Large intestine (tissue), 3 donors: ENCODE measurements around the gene MAP3K12. TPM values are rescaled to one million over a fixed set of nuclear protein-coding genes. Genes with fewer than 3 reads are reported as not detected.

Experiments used
- DNase-seq, 2 donors: peaks; one replicate each; pipeline versions ENCODE4 v3.0.0 to v3.0.0-alpha.2; 2013
- H3K27ac ChIP-seq: one replicate; pipeline ENCODE4 v1.5.1; 2013; ENCODE audit warnings: low read length
- H3K27me3 ChIP-seq: 2 replicates; pipeline ENCODE4 v1.6.1; 2013; ENCODE audit warnings: low read length; ENCODE audit not compliant: control insufficient read depth, insufficient read depth
- H3K36me3 ChIP-seq: 2 replicates; pipeline ENCODE4 v1.6.1; 2013; ENCODE audit warnings: low read length; ENCODE audit not compliant: control insufficient read depth, insufficient read depth
- H3K4me1 ChIP-seq: one replicate; pipeline ENCODE4 v1.6.1; 2013; ENCODE audit warnings: low read length; ENCODE audit not compliant: control insufficient read depth, insufficient read depth
- H3K4me3 ChIP-seq: one replicate; pipeline ENCODE4 v1.5.1; 2013; ENCODE audit warnings: low read length
- H3K9me3 ChIP-seq: one replicate; pipeline ENCODE4 v1.6.1; 2013; ENCODE audit warnings: mild to moderate bottlenecking, low read depth, low read length, moderate library complexity; ENCODE audit not compliant: control insufficient read depth
- WGBS: methylation state at CpG from one replicate; pipeline ENCODE4 v1.1.5; 2013; ENCODE audit warnings: low lambda C conversion rate; ENCODE audit not compliant: insufficient coverage; 5-methylcytosine and 5-hydroxymethylcytosine counted together
- polyA plus RNA-seq: library from polyadenylated mRNA; unstranded; fragments of 120-200 nt; gene quantifications from one replicate; pipeline ENCODE4 v1.2.1, GENCODE V29; 2013

MAP3K12 gene
- polyA plus RNA-seq, 1 donor: 13.7 TPM

GRCh38 chr12:53530920-53531319 lies 31.7 kb upstream of the MAP3K12 start:
- no peak for DNase-seq
- Histone ChIP-seq H3K4me3 (no peak overlapping the region), H3K36me3 (peaks cover 70% of the 10 kb centered on the region), H3K27me3 (no peaks in the 10 kb centered on the region), H3K27ac (no peak overlapping the region), H3K4me1 (no peaks in the 10 kb centered on the region), H3K9me3 (no peaks in the 10 kb centered on the region)
- WGBS: no CpG with 5 or more reads among the region's 4 CpGs

- Histone ChIP-seq H3K4me3 (no peak overlapping the region), H3K27ac (no peak overlapping the region), H3K36me3 (peaks cover 66% of the 10 kb centered on the region), H3K9me3 (no peaks in the 10 kb centered on the region), H3K27me3 (no peaks in the 10 kb centered on the region), H3K4me1 (no peaks in the 10 kb centered on the region)
- no peak for DNase-seq
- WGBS: no CpG with 5 or more reads among the region's 2 CpGs
These were observed 30.8 kb upstream of the MAP3K12 start for GRCh38 chr12:53530061-53530460.

DNA sequence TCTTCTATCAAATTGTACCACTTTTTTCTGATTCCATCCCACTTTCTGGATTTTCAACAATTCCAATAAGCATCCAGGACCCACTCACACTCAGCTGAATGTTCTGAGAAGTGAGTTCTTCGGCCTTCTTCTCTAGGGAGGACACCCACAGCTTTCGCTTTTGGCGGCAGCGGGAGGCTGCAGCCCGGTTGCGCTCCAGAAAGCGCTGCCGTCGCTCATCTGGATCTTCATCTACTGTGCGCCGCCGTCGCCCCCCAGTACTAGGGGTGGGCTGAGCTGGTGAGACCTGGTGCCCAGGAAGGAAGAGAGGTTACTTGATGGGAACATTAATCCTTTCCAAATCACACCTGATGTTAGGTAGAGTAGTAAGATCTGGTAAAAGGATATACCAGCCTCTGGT lies 25.2 kb upstream of the MAP3K12 start:
- Histone ChIP-seq H3K27ac (no peak overlapping the region), H3K36me3 (peaks cover 69% of the 10 kb centered on the region), H3K27me3 (no peaks in the 10 kb centered on the region), H3K4me3 (no peak overlapping the region), H3K4me1 (no peaks in the 10 kb centered on the region), H3K9me3 (no peaks in the 10 kb centered on the region)
- WGBS: no CpG with 5 or more reads among the region's 13 CpGs
- no peak for DNase-seq

- Histone ChIP-seq H3K4me1 (no peaks in the 10 kb centered on the region), H3K36me3 (peaks cover 75% of the 10 kb centered on the region), H3K27ac (no peak overlapping the region), H3K9me3 (no peaks in the 10 kb centered on the region), H3K27me3 (no peaks in the 10 kb centered on the region), H3K4me3 (no peak overlapping the region)
- DNase-seq: no peak
- WGBS: 100% methylated on average over 1 of the region's 3 CpGs
These were observed 23.9 kb upstream of the MAP3K12 start for GRCh38 chr12:53523131-53523530.

- Histone ChIP-seq H3K9me3 (no peaks in the 10 kb centered on the region), H3K4me1 (no peaks in the 10 kb centered on the region), H3K27ac (no peak overlapping the region), H3K4me3 (no peak overlapping the region), H3K36me3 (peaks cover 90% of the 10 kb centered on the region), H3K27me3 (no peaks in the 10 kb centered on the region)
- WGBS: no CpG with 5 or more reads among the region's 5 CpGs
- no peak for DNase-seq
These were observed 19.1 kb upstream of the MAP3K12 start for GRCh38 chr12:53518381-53518780.

DNA sequence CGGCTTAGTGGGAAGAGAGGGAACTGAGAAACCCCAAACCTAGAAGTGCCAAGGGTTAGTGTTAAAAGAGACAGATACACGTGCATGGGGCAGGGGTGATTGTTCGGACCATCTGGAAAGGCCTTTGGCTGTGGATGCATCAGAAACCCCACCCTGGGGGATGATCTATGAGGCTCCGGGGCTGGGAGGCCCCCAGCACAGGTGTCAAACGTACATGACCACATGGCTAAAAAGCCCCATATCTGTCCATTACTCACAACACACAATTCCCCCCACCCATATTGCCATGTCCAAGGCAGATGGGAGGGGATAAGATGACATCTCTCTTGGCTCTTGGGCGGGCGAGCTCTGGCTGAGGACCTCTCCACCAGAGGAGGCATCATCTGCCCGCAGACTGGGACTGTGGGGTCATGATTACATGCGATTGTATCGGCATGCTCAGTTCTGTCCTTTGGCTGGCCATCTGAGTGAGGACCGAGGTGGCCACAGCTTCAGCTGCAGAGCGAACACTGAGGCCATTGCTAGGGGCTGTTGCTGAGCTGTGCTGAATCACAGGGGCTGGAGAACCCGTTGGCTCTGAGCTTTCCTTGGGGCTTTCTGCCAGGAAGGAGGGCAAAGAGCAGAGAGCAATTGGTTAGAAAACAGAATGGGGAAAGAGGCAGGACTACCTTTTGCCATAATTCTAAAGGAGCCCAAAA lies 17.6 kb upstream of the MAP3K12 start:
- Histone ChIP-seq H3K4me1 (no peaks in the 10 kb centered on the region), H3K27ac (no peak overlapping the region), H3K27me3 (no peaks in the 10 kb centered on the region), H3K4me3 (no peak overlapping the region), H3K36me3 (peaks cover 91% of the 10 kb centered on the region), H3K9me3 (no peaks in the 10 kb centered on the region)
- DNase-seq: no peak
- no CpG with 5 or more reads among the region's 13 CpGs for WGBS

DNA sequence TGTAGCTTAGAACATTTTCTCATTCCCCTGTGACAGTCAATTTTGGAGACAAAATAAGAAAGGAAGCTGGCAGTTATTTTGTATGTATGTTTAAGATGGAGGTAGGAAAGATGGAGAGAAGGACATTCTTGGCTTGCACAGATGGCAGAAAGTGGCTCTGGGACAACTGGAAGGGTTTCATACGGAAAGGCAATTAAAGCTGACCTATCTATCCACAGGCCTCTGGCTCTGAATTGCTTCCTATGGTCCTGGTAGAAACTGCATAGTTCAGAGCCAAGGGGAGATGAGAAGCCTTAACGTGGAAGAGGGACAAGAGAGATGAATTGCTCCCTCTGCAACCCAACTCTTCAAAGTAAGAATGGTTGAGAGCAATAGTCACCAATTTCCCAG lies 16.0 kb upstream of the MAP3K12 start:
- Histone ChIP-seq H3K4me3 (no peak overlapping the region), H3K4me1 (no peaks in the 10 kb centered on the region), H3K27ac (no peak overlapping the region), H3K9me3 (no peaks in the 10 kb centered on the region), H3K36me3 (peaks cover 87% of the 10 kb centered on the region), H3K27me3 (no peaks in the 10 kb centered on the region)
- DNase-seq: no peak
- WGBS: no CpG with 5 or more reads among the region's 2 CpGs

- Histone ChIP-seq H3K9me3 (no peaks in the 10 kb centered on the region), H3K4me1 (no peaks in the 10 kb centered on the region), H3K27ac (no peak overlapping the region), H3K36me3 (peaks cover 84% of the 10 kb centered on the region), H3K27me3 (no peaks in the 10 kb centered on the region), H3K4me3 (no peak overlapping the region)
- 93% methylated on average over 3 of the region's 6 CpGs for WGBS
- DNase-seq: no peak
These were observed 15.5 kb upstream of the MAP3K12 start for GRCh38 chr12:53514628-53515290.

GRCh38 chr12:53513712-53514410 lies 14.6 kb upstream of the MAP3K12 start:
- no peaks in the 10 kb centered on the region for H3K9me3 ChIP-seq
- H3K4me1 ChIP-seq: no peaks in the 10 kb centered on the region
- no peaks in the 10 kb centered on the region for H3K27me3 ChIP-seq
- no CpG with 5 or more reads among the region's 6 CpGs for whole genome bisulfite sequencing
- H3K36me3 ChIP-seq: peaks cover 76% of the 10 kb centered on the region
- H3K27ac ChIP-seq: no peak overlapping the region
- DNase-seq: no peak
- H3K4me3 ChIP-seq: no peak overlapping the region

- H3K36me3 ChIP-seq: peaks cover 64% of the 10 kb centered on the region
These were observed 11.0 kb upstream of the MAP3K12 start for GRCh38 chr12:53510181-53510812.

More at GRCh38 chr12:53510181-53510812, 11.0 kb upstream of the MAP3K12 start:
- Histone ChIP-seq H3K4me3 (no peak overlapping the region), H3K4me1 (peaks cover 2% of the 10 kb centered on the region), H3K27ac (no peak overlapping the region), H3K9me3 (no peaks in the 10 kb centered on the region), H3K27me3 (no peaks in the 10 kb centered on the region)
- DNase-seq: no peak
- WGBS: no CpG with 5 or more reads among the region's 9 CpGs
